K562 (cell line): ENCODE data around the gene POLR2C. TPM values are rescaled to one million over a fixed set of nuclear protein-coding genes. Genes with fewer than 3 reads are reported as not detected.
A peak's percentile ranks its signal among the peaks of the same experiment; 100 is the strongest.

ENCODE experiments used
- ATAC-seq: fragments of 200-7000 bp; cut with Tn5 transposase; 3 replicates; pipeline ENCODE4 v1.9.1; 2020; ENCODE audit warnings: moderate library complexity
- BruUV-seq: library from RNA; stranded (reverse); fragments of 400-500 nt; replicated peaks from 2 replicates; lab custom pipeline; 2021; lab: Mats Ljungman, UMichigan
- CTCF ChIA-PET: fragments of 300-600 bp; formaldehyde crosslinking; extraction: SDS; loops from one replicate; lab custom pipeline; 2021; ENCODE audit warnings: low intra/inter-chr PET ratio; lab: Yijun Ruan, JAX
- POLR2A ChIA-PET: fragments of 300-600, 350-650 bp; sonication (Branson Sonifier 250); formaldehyde crosslinking; extraction: SDS; loops from one replicate; lab custom pipeline; 2021; ENCODE audit warnings: antibody characterized with exemption, inconsistent platforms; lab: Yijun Ruan, JAX
- DNase-seq, 4 experiments: peaks; one replicate each; pipeline versions ENCODE4 v3.0.0 to v3.0.0-alpha.2; 2011 to 2018; ENCODE audit warnings: low spot score in 3 of 4, mixed read lengths in 3 of 4; ENCODE audit errors: extremely low read depth in 1 of 4
- FAIRE-seq: peaks from 2 replicates; lab custom pipeline; 2011; peaks lifted over from hg19 to GRCh38; lab: Jason Lieb, UNC
- H2AFZ ChIP-seq: 2 replicates; pipeline ENCODE4 v1.6.0; 2011; ENCODE audit warnings: low read depth, low read length, control low read depth, inconsistent platforms
- H3K27ac ChIP-seq: fragments of 200-600 bp; 3 replicates; pipeline ENCODE4 v1.8.0; 2011; ENCODE audit warnings: low read depth, mild to moderate bottlenecking, control low read depth, inconsistent platforms, low read length, moderate library complexity, mixed read lengths; ENCODE audit errors: extremely low read depth
- H3K27me3 ChIP-seq, 2 experiments: fragments of 300-600 bp in 1 of 2; 2 replicates in 1 of 2; 3 replicates in 1 of 2; pipeline versions ENCODE4 v1.6.0 to v1.8.0; 2011; ENCODE audit warnings: inconsistent platforms in 2 of 2, low read length in 2 of 2, mild to moderate bottlenecking in 1 of 2, mixed read lengths in 1 of 2, moderate library complexity in 1 of 2; ENCODE audit not compliant: control insufficient read depth in 2 of 2, insufficient read depth in 2 of 2
- H3K36me3 ChIP-seq: fragments of 300-600 bp; 3 replicates; pipeline ENCODE4 v1.8.0; 2011; ENCODE audit warnings: mild to moderate bottlenecking, low read length, inconsistent platforms; ENCODE audit not compliant: control insufficient read depth, insufficient read depth
- H3K4me1 ChIP-seq, 2 experiments: fragments of 200-600 bp in 1 of 2; replicated peaks in 1 of 2; 2 replicates in 1 of 2; 3 replicates in 1 of 2; pipeline versions ENCODE4 v1.5.1 to v1.8.0; 2011; ENCODE audit warnings: inconsistent platforms in 2 of 2, low read length in 2 of 2, mild to moderate bottlenecking in 1 of 2, mixed read lengths in 1 of 2, moderate library complexity in 1 of 2; ENCODE audit not compliant: control insufficient read depth in 2 of 2, insufficient read depth in 2 of 2
- H3K4me2 ChIP-seq: 2 replicates; pipeline ENCODE4 v1.6.1; 2011; ENCODE audit warnings: low read length, control low read depth, inconsistent platforms, mixed read lengths; ENCODE audit not compliant: insufficient read depth
- H3K4me3 ChIP-seq: fragments of 200-600 bp; sonication (generic), shearing (Covaris generic); 2 replicates; pipeline ENCODE4 v1.5.1; 2016; ENCODE audit warnings: control low read depth, inconsistent platforms
- H3K79me2 ChIP-seq: fragments of 200-600 bp; 3 replicates; pipeline ENCODE4 v1.8.0; 2011; ENCODE audit warnings: low read length, inconsistent platforms; ENCODE audit not compliant: control insufficient read depth, insufficient read depth
- H3K9ac ChIP-seq, 2 experiments: 2 replicates each; pipeline versions ENCODE4 v1.6.0 to v1.6.1; 2011; ENCODE audit warnings: low read depth in 2 of 2, low read length in 2 of 2, control low read depth in 1 of 2, inconsistent platforms in 1 of 2, mild to moderate bottlenecking in 1 of 2, mixed read lengths in 1 of 2; ENCODE audit not compliant: insufficient read depth in 1 of 2
- H3K9me1 ChIP-seq: one replicate; pipeline ENCODE4 v1.6.0; 2011; ENCODE audit warnings: inconsistent platforms, mild to moderate bottlenecking, low read length, moderate library complexity; ENCODE audit not compliant: control insufficient read depth, insufficient read depth
- H3K9me3 ChIP-seq: replicated peaks from 2 replicates; pipeline ENCODE4 v1.5.1; 2011; ENCODE audit warnings: low read depth, low read length, inconsistent platforms; ENCODE audit not compliant: control insufficient read depth, insufficient read depth
- H4K20me1 ChIP-seq: replicated peaks from 2 replicates; pipeline ENCODE4 v1.6.1; 2011; ENCODE audit warnings: low read length, inconsistent platforms, mixed read lengths; ENCODE audit not compliant: control insufficient read depth, insufficient read depth
- ARID2 ChIP-seq: fragments of 450-650 bp; IDR thresholded peaks from 2 replicates; pipeline ENCODE4 v1.6.1; 2017; ENCODE audit warnings: antibody characterized with exemption, mild to moderate bottlenecking
- NR2C2 ChIP-seq, 2 experiments: fragments of 200-800 bp in 1 of 2; sonication (Bioruptor generic) in 1 of 2; sonication (generic) in 1 of 2; formaldehyde crosslinking in 1 of 2; IDR thresholded peaks; 2 replicates each; pipeline versions ENCODE4 v1.6.1 to v1.8.0; 2016 to 2022; ENCODE audit warnings: mild to moderate bottlenecking in 1 of 2, missing compliant biosample characterization in 1 of 2, missing genetic modification characterization in 1 of 2, missing genetic modification reagents in 1 of 2
- ZNF79 ChIP-seq: fragments of 250-450 bp; sonication (Bioruptor Pico); IDR thresholded peaks from 2 replicates; pipeline ENCODE4 v1.4.0; 2020; ENCODE audit warnings: low read depth, mild to moderate bottlenecking, moderate library complexity
- WGBS: fragments of 100-300 bp; shearing (Covaris generic); methylation state at CpG from one replicate; pipeline ENCODE4 v1.1.6; 2016; ENCODE audit warnings: low coverage, mixed read lengths; ENCODE audit not compliant: insufficient coverage; ENCODE audit errors: missing lambda C conversion rate; 5-methylcytosine and 5-hydroxymethylcytosine counted together
- in situ Hi-C: fragments of 300-500 bp; cut with MboI; formaldehyde crosslinking; loops from 4 replicates; pipeline ENCODE4 v1.15.0; 2018; ENCODE audit warnings: inconsistent platforms, mixed read lengths
- intact Hi-C: fragments of 100-400 bp; cut with micrococcal nuclease; formaldehyde crosslinking; loops from 2 replicates; pipeline ENCODE4 v1.14.2; 2022
- polyA plus RNA-seq, 8 experiments: library from polyadenylated mRNA; depleted of rRNA in 4 of 8; stranded (reverse) in 5 of 8; unstranded in 3 of 8; fragments of >200 nt; fragmentation: Nextera tagmentation in 2 of 8; fragmentation: Illumina TruSeq in 1 of 8; extraction: Ambion mirVana in 2 of 8; extraction: Trizol in 1 of 8; gene quantifications; 2 replicates each; pipeline versions ENCODE4 v1.2.1 to v1.2.3, GENCODE V29; 2011 to 2014; ENCODE audit warnings: inconsistent platforms in 1 of 8, missing spikeins in 1 of 8
- total RNA-seq, 7 experiments: library from RNA; depleted of rRNA in 6 of 7; stranded (reverse); fragments of >200 nt in 6 of 7; fragmentation: Illumina TruSeq in 2 of 7; extraction: Trizol in 2 of 7; gene quantifications; 2 replicates each; pipeline versions ENCODE4 v1.2.1 to v1.2.3, GENCODE V29; 2011 to 2021; ENCODE audit warnings: low replicate concordance in 1 of 7
- TF ChIP-seq, protein P1 (sequence below): fragments of 250-450 bp; sonication (Bioruptor Pico); IDR thresholded peaks from 2 replicates; pipeline ENCODE4 v1.4.0; 2020; ENCODE audit warnings: mild to moderate bottlenecking
- TF ChIP-seq, protein P2 (sequence below): fragments of 450-650 bp; IDR thresholded peaks from 2 replicates; pipeline ENCODE4 v1.6.1; 2016; ENCODE audit warnings: antibody characterized with exemption

POLR2C gene
- total and polyA plus RNA-seq, 9 of the 15 experiments (the other 6 are each of a cell fraction or from before 2014, with no cell fraction given), result 70.3 to 163 (median 92.3) TPM

DNA sequence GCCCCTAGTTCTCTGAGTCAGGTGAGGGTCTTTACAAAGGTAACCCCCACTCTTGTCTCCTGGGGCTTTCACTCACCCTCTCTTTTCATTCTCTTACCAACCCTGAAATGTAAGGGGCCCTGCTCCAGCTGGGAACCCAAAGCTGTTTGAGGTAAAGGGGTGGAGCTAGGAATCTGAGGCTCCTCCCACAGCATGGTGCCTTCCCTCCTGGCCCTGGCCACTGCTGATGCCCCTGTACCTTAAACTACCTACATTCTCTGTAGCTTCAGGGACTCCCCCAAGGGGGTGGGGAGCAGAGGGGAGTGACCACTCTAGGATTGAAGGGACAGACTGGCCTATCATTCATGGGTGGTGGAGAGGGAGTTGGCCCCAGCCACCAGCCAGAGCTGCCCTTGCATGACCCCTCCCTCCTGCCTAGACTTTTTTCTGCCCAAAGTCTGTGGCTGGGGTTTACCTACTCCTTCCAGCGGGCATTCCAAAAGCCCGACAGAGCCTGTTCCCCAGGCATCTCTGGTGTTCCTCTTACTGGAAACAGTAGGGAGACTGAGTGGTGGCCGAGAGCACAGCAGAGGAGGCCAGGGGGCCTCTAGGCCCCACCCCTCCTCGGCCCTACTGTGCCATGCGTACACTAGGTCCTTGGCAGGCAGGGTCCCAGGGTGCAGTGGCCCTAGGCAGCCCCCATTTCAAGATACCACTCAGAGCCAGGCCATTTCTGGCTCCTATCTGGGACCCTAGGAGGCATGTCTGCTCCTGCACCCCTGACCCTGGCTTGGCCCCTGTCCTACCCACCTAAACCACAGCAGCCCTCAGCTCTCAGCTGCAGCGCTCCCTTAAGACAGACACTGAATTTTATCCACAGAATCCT, 14.3 kb downstream of the POLR2C start:
- no peak overlapping the region for H2AFZ ChIP-seq
- no peaks in the 10 kb centered on the region for H3K9me1 ChIP-seq
- H3K27ac ChIP-seq, result no peak overlapping the region
- no peaks in the 10 kb centered on the region for H3K9me3 ChIP-seq
- in situ Hi-C loops (loop anchor here (5.0 kb wide), 1 partner anchor 41 kb away; no protein-coding TSS in a partner anchor), intact Hi-C loops (loop anchor here (1.0 kb wide), 1 partner anchor 43 kb away; no protein-coding TSS in a partner anchor)
- ChIA-PET CTCF (interaction anchor here (2.0 kb wide), 1 partner anchor 43 kb away, joined by 21 read pairs; no protein-coding TSS in a partner anchor), POLR2A (interaction anchor here (1.0 kb wide), 1 partner anchor 9 kb away, joined by 3 read pairs; no protein-coding TSS in a partner anchor)
- peaks cover 23% of the 10 kb centered on the region; the same call in 1 of the 3 replicates for H3K36me3 ChIP-seq
- H3K4me1 ChIP-seq, result peaks cover 21 to 48% of the 10 kb centered on the region in 2 experiments
- BruUV-seq, result no TSS peak
- 65% methylated on average over 6 of the region's 6 CpGs for WGBS
- no peaks in the 10 kb centered on the region for H3K79me2 ChIP-seq
- peak overlapping the region; percentile 64 for H3K4me2 ChIP-seq
- ATAC-seq (peak; percentile 15), FAIRE-seq (peak; percentile 46), DNase-seq (peak in 1 of 4 experiments; percentile 38)
- no peak overlapping the region for H3K4me3 ChIP-seq
- H4K20me1 ChIP-seq, result no peaks in the 10 kb centered on the region
- peak overlapping the region in 1 of 2 experiments; percentile 65; a peak in 2 of 4 replicates for H3K9ac ChIP-seq
- no peaks in the 10 kb centered on the region for H3K27me3 ChIP-seq
- no peak for TF ChIP-seq ARID2
- TF ChIP-seq, protein P1, sequence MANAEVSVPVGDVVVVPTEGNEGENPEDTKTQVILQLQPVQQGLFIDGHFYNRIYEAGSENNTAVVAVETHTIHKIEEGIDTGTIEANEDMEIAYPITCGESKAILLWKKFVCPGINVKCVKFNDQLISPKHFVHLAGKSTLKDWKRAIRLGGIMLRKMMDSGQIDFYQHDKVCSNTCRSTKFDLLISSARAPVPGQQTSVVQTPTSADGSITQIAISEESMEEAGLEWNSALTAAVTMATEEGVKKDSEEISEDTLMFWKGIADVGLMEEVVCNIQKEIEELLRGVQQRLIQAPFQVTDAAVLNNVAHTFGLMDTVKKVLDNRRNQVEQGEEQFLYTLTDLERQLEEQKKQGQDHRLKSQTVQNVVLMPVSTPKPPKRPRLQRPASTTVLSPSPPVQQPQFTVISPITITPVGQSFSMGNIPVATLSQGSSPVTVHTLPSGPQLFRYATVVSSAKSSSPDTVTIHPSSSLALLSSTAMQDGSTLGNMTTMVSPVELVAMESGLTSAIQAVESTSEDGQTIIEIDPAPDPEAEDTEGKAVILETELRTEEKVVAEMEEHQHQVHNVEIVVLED (CRISPR knock-in tag), result no peak
- TF ChIP-seq, protein P2, sequence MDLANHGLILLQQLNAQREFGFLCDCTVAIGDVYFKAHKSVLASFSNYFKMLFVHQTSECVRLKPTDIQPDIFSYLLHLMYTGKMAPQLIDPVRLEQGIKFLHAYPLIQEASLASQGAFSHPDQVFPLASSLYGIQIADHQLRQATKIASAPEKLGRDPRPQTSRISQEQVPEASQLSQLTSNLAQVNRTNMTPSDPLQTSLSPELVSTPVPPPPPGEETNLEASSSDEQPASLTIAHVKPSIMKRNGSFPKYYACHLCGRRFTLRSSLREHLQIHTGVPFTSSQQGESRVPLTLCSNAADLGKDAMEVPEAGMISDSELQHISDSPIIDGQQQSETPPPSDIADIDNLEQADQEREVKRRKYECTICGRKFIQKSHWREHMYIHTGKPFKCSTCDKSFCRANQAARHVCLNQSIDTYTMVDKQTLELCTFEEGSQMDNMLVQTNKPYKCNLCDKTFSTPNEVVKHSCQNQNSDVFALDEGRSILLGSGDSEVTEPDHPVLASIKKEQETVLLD, result no peak
- no peak for TF ChIP-seq ZNF79 (CRISPR knock-in tag)
- 0 out of 2 replicates have a peak, but pooled peaks have one; percentile 28 for TF ChIP-seq NR2C2 (CRISPR knock-in tag; IDR thresholded peaks at IDR 0.05)
- no peak for TF ChIP-seq NR2C2 (tag; IDR thresholded peaks at IDR 0.05)
